Epidermal melanocyte (primary cell): ENCODE data around the gene FKBP10.

Source experiments
- DNase-seq: peaks from one replicate; pipeline ENCODE4 v3.0.0; 2011; ENCODE audit warnings: low spot score; ENCODE audit not compliant: insufficient read length

The FKBP10 gene

GRCh38 chr17:41782142-41782541 lies 30.7 kb upstream of the FKBP10 start:
- DNase-seq = no peak

- DNase-seq = no peak
Observed at GRCh38 chr17:41784207-41784744, 28.5 kb upstream of the FKBP10 start.

- no peak for DNase-seq
Observed at GRCh38 chr17:41785091-41785858, 27.5 kb upstream of the FKBP10 start.

GRCh38 chr17:41785859-41786226 lies 27.0 kb upstream of the FKBP10 start:
- DNase-seq = no peak

- peak; percentile 100 for DNase-seq
Observed at GRCh38 chr17:41786227-41787020, 26.4 kb upstream of the FKBP10 start, which contains the start of gene JUP. Gene JUP (minus strand): TSS chr17:41786711. CDS start chr17:41771854, 14,857 bp downstream.

- no peak for DNase-seq
Observed at GRCh38 chr17:41787021-41787418, 25.8 kb upstream of the FKBP10 start.

- no peak for DNase-seq
Observed at GRCh38 chr17:41792845-41793783, 19.7 kb upstream of the FKBP10 start.

- DNase-seq = no peak
Observed at GRCh38 chr17:41793784-41794539, 18.8 kb upstream of the FKBP10 start.

- no peak for DNase-seq
Observed at GRCh38 chr17:41794540-41794975, 18.2 kb upstream of the FKBP10 start.

- no peak for DNase-seq
Observed at GRCh38 chr17:41796121-41796895, 16.5 kb upstream of the FKBP10 start.

GRCh38 chr17:41797377-41797776 lies 15.4 kb upstream of the FKBP10 start:
- no peak for DNase-seq

- DNase-seq = no peak
Observed at GRCh38 chr17:41799366-41799765, 13.4 kb upstream of the FKBP10 start.

GRCh38 chr17:41800601-41801373 lies 12.0 kb upstream of the FKBP10 start:
- DNase-seq = no peak

GRCh38 chr17:41801374-41802271 lies 11.2 kb upstream of the FKBP10 start:
- peak; percentile 78 for DNase-seq

GRCh38 chr17:41803049-41804020 lies 9.5 kb upstream of the FKBP10 start:
- no peak for DNase-seq

GRCh38 chr17:41806685-41807445 lies 5.9 kb upstream of the FKBP10 start:
- DNase-seq = no peak
